Measurements from ENCODE around the gene MALRD1. TPM values are rescaled to one million over a fixed set of nuclear protein-coding genes. Genes with fewer than 3 reads are reported as not detected.

Gene MALRD1
- total RNA-seq, 1 experiment from 2014 or later, result 0.86 TPM

DNA sequence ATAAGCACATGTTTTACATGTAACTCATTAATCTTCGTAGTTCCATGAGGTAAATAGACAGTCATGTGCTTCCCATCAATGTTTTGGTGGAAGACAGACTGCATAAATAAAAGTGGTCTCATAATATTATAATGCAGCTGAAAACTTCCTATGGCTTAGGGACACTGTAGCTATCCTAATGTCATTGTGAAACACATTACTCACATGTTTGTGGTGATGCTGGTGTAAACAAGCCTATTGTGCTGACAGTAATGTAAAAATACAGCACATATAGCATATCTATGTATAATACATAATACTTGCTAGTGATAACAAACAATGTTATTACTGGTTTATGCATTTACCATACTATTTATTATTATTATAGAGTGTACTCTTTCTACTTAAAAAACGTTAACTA lies 730.4 kb downstream of the MALRD1 start:
- TF ChIP-seq, protein P1, sequence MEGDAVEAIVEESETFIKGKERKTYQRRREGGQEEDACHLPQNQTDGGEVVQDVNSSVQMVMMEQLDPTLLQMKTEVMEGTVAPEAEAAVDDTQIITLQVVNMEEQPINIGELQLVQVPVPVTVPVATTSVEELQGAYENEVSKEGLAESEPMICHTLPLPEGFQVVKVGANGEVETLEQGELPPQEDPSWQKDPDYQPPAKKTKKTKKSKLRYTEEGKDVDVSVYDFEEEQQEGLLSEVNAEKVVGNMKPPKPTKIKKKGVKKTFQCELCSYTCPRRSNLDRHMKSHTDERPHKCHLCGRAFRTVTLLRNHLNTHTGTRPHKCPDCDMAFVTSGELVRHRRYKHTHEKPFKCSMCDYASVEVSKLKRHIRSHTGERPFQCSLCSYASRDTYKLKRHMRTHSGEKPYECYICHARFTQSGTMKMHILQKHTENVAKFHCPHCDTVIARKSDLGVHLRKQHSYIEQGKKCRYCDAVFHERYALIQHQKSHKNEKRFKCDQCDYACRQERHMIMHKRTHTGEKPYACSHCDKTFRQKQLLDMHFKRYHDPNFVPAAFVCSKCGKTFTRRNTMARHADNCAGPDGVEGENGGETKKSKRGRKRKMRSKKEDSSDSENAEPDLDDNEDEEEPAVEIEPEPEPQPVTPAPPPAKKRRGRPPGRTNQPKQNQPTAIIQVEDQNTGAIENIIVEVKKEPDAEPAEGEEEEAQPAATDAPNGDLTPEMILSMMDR (conservative IDR thresholded peaks at IDR 0.05; ENCODE audit: low read depth, low read length), result no peak
- no peak for TF ChIP-seq EZH2 (IDR thresholded peaks at IDR 0.05; ENCODE audit: borderline replicate concordance, low read depth, low read length, poor library complexity, severe bottlenecking)
- Histone ChIP-seq H3K27me3 (replicated peaks; ENCODE audit: insufficient read depth, low read depth, low read length, poor library complexity) (no peaks in the 10 kb centered on the region), H3K27ac (ENCODE audit: low read depth, low read length, poor library complexity, severe bottlenecking) (no peak overlapping the region), H3K9me3 (ENCODE audit: low read depth, low read length, poor library complexity, severe bottlenecking) (no peaks in the 10 kb centered on the region), H3K4me3 (ENCODE audit: low read depth, low read length, poor library complexity, severe bottlenecking) (no peak overlapping the region), H3K36me3 (ENCODE audit: insufficient read depth, low read length, poor library complexity, severe bottlenecking) (no peaks in the 10 kb centered on the region), H3K4me1 (ENCODE audit: insufficient read depth, low read length, poor library complexity, severe bottlenecking) (no peaks in the 10 kb centered on the region)
- BruUV-seq (replicated peaks), result no TSS peak
- POLR2A ChIA-PET (ENCODE audit: low non-redundant PET), result no interaction called here
- CTCF ChIA-PET, result no interaction called here
- DNase-seq (ENCODE audit: low spot score), result no peak
- intact Hi-C loops (cut with micrococcal nuclease; ENCODE audit: unreplicated experiment), result no loop called here

DNA sequence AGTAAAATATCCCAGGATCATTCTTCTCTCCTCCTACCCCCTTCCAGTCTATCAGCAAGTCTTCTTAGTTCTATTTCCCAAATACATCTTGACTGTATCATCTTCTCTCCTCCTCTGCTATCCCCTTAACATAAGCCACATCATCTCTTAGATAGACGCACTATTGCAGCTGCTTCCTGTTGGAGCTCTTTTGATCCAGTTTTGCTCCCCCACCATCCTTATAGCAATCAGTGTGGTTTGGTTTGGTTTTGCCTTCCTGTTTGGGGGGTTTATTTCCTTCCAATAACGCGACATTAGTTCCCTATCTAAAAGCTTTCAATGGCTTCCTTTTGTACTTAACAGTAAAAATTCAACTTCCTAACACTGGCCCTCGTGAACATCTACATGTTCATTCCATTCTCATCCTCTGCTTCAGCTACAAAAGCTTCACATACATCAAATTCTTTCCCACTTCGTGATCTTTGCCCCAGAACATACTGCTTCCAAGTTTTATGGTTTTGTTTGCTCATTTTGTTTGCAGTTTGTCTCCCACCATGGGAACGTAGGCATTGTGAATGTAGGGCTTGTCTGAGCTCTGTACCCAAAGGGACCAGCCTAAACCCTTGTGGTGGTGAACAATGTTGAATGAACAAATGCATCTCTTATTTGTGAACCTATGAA lies 734.0 kb downstream of the MALRD1 start:
- ChIA-PET POLR2A (ENCODE audit: low non-redundant PET) (no interaction called here), CTCF (no interaction called here)
- intact Hi-C loops (cut with micrococcal nuclease; ENCODE audit: unreplicated experiment), result no loop called here

DNA sequence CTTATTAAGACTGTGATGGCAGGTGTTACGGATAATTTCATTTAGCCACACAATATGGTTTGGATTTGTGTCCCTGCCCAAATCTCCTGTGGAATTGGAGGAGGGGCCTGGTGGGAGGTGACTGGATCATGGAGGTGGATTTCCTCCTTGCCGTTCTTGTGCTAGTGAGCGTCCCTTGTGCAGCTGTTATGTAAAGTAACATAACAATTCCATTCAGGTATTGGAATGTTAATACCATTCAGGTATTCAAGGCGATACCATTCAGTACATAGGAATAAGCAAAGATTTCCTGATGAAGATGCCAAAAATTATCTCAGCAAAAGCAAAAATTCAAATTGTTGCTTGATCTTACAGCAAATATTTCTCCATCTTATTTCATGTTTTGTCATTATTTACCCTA lies 735.1 kb downstream of the MALRD1 start:
- Histone ChIP-seq H3K27me3 (replicated peaks; ENCODE audit: insufficient read depth, low read depth, low read length, poor library complexity) (no peaks in the 10 kb centered on the region), H3K9me3 (ENCODE audit: low read depth, low read length, poor library complexity, severe bottlenecking) (no peaks in the 10 kb centered on the region), H3K4me1 (ENCODE audit: insufficient read depth, low read length, poor library complexity, severe bottlenecking) (peaks cover 20% of the 10 kb centered on the region), H3K4me3 (ENCODE audit: low read depth, low read length, poor library complexity, severe bottlenecking) (no peak overlapping the region), H3K27ac (ENCODE audit: low read depth, low read length, poor library complexity, severe bottlenecking) (no peak overlapping the region), H3K36me3 (ENCODE audit: insufficient read depth, low read length, poor library complexity, severe bottlenecking) (no peaks in the 10 kb centered on the region)
- no peak for TF ChIP-seq EZH2 (IDR thresholded peaks at IDR 0.05; ENCODE audit: borderline replicate concordance, low read depth, low read length, poor library complexity, severe bottlenecking)
- TF ChIP-seq, protein P1 (conservative IDR thresholded peaks at IDR 0.05; ENCODE audit: low read depth, low read length), result no peak
- ChIA-PET POLR2A (ENCODE audit: low non-redundant PET) (no interaction called here), CTCF (no interaction called here)
- intact Hi-C loops (cut with micrococcal nuclease; ENCODE audit: unreplicated experiment), result no loop called here
- no peak for DNase-seq (ENCODE audit: low spot score)
- no TSS peak for BruUV-seq (replicated peaks)

More for the DNA sequence above, 734.0 kb downstream of the MALRD1 start:
- no TSS peak for BruUV-seq (replicated peaks)
- Histone ChIP-seq H3K4me3 (ENCODE audit: low read depth, low read length, poor library complexity, severe bottlenecking) (no peak overlapping the region), H3K27ac (ENCODE audit: low read depth, low read length, poor library complexity, severe bottlenecking) (no peak overlapping the region), H3K27me3 (replicated peaks; ENCODE audit: insufficient read depth, low read depth, low read length, poor library complexity) (no peaks in the 10 kb centered on the region), H3K36me3 (ENCODE audit: insufficient read depth, low read length, poor library complexity, severe bottlenecking) (no peaks in the 10 kb centered on the region), H3K9me3 (ENCODE audit: low read depth, low read length, poor library complexity, severe bottlenecking) (no peaks in the 10 kb centered on the region), H3K4me1 (ENCODE audit: insufficient read depth, low read length, poor library complexity, severe bottlenecking) (peaks cover 20% of the 10 kb centered on the region)
- DNase-seq (ENCODE audit: low spot score), result no peak
- no peak for TF ChIP-seq EZH2 (IDR thresholded peaks at IDR 0.05; ENCODE audit: borderline replicate concordance, low read depth, low read length, poor library complexity, severe bottlenecking)
- TF ChIP-seq, protein P1 (conservative IDR thresholded peaks at IDR 0.05; ENCODE audit: low read depth, low read length), result no peak

Measured in A673 (cell line).